ENCODE measurements around the gene LIMS1.
"Not testable (repeated sequence)": the region's sequence is repeated elsewhere in the genome, so short reads cannot be mapped to it uniquely, and the experiment has no call there.

LIMS1 gene

GRCh38 chr2:108637304-108637669 lies 103.0 kb downstream of the LIMS1 start:
- DNase-seq = no peak

- DNase-seq = no peak
Observed at GRCh38 chr2:108640731-108641130, 106.5 kb downstream of the LIMS1 start.

- no peak for DNase-seq
Observed at GRCh38 chr2:108641756-108642155, 107.5 kb downstream of the LIMS1 start.

DNA sequence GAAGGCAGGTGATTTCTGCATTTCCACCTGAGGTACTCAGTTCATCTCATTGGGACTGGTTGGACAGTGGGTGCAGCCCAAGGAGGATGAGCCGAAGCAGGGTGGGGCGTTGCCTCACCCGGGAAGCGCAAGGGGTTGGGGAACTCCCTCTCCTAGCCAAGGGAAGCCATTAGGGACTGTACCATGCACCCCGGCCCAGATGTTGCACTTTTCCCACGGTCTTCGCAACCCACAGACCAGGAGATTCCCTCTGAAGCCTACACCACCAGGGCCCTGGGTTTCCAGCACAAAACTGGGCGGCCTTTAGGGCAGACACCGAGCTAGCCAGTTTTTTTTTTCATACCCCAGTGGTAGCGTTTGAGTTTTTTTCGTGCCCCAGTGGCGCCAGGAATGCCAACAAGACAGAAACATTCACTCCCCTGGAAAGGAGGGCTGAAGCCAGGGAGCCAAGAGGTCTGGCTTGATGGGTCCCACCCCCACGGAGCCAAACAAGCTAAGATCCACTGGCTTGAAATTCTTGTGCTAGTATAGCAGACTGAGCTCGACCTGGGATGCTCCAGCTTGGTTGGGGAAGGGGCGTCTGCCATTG lies 109.1 kb downstream of the LIMS1 start:
- DNase-seq = no peak

GRCh38 chr2:108643862-108644261 lies 109.6 kb downstream of the LIMS1 start:
- DNase-seq = not testable (repeated sequence)

- DNase-seq = not testable (repeated sequence)
Observed at GRCh38 chr2:108644446-108644845, 110.2 kb downstream of the LIMS1 start.

DNA sequence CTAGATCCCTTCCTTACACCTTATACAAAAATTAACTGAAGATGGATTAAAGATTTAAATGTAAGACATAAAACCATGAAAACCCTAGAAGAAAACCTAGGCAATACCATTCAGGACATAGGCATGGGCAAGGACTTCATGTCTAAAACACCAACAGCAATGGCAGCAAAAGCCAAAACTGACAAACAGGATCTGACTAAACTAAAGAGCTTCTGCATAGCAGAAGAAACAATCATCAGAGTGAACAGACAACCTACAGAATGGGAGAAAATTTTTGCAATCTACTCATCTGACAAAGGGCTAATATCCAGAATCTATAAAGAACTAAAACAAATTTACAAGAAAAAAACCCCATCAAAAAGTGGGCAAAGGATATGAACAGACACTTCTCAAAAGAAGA lies 114.5 kb downstream of the LIMS1 start:
- not testable (repeated sequence) for DNase-seq

- not testable (repeated sequence) for DNase-seq
Observed at GRCh38 chr2:108650465-108650864, 116.2 kb downstream of the LIMS1 start.

DNA sequence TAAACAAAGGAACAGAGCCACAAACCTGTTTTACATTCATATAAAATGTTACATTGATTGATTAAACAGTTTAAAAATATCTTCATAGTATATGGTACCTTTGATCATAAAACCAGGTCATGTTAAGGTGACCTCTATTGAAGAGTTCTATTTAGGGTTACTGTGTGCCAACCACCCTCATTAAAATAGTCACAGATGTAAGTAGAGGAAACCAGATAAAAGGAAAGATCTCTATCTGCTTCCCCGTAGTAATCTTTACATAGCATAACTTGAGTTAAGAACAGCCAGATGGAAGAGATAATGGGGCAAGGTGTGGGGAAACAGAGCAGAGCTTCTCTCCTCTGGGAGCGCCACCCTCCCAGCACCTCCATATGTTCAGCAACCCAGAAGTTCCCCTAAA lies 117.2 kb downstream of the LIMS1 start:
- DNase-seq = not testable (repeated sequence)

- peak; percentile 23 for DNase-seq
Observed at GRCh38 chr2:108652187-108652931, 118.1 kb downstream of the LIMS1 start.

DNA sequence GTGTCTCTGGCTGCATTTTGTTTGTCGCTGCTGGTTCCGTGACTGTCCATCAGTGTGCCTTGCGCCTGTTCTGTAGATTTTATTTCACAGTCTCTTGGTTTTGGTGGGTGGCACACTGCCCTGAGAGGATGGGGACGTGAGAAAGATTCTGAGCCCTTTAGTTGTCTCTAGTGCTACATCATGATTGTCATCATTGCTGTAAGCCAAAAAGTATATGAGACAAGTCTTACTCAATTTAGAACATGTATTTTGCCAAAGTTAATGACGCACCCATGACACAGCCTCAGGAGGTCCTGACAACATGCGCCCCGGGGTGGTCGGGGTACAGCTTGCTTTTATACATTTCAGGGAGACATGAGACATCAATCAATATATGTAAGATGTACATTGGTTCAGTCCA lies 119.2 kb downstream of the LIMS1 start:
- DNase-seq = not testable (repeated sequence)

DNA sequence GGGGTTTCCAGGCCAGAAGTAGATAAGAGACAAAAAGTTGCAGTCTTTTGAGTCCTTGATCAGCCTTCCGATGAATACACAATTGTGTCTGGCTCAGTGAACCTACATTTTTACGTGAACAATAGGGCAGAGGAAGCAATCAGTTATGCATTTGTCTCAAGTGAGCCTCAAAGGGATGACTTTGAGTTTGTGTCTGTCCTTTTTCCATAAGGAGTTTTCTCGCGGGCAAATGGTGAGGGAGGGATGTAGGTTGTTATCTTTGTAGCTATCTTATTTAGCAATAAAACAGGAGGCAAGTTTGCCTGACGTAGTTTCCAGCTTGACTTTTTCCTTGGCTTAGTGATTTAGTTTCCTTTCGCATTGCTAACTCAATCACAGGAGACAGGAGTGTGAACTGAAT lies 119.6 kb downstream of the LIMS1 start:
- not testable (repeated sequence) for DNase-seq

- DNase-seq = not testable (repeated sequence)
Observed at GRCh38 chr2:108654521-108655125, 120.4 kb downstream of the LIMS1 start.

DNA sequence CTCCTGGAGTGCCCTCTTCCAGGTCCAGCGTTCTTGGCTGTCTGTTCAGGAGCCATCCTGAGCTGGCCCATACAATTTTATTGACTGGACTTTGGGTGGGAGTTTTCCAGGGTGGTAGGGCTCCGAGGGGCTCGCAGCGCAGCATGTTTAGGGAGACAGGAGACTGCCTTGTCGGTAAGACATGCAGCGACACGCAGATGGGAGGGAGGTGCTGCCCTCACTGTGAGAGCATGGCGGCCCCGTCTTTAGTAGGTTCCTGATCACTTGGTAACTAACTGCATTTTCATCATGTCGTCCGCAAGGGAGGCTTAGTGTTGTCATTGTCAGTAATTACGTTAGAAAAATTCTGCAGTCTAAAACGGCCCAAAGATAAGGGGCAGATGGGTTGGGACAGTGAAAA lies 121.0 kb downstream of the LIMS1 start:
- not testable (repeated sequence) for DNase-seq

- not testable (repeated sequence) for DNase-seq
Observed at GRCh38 chr2:108656282-108656681, 122.0 kb downstream of the LIMS1 start.

DNA sequence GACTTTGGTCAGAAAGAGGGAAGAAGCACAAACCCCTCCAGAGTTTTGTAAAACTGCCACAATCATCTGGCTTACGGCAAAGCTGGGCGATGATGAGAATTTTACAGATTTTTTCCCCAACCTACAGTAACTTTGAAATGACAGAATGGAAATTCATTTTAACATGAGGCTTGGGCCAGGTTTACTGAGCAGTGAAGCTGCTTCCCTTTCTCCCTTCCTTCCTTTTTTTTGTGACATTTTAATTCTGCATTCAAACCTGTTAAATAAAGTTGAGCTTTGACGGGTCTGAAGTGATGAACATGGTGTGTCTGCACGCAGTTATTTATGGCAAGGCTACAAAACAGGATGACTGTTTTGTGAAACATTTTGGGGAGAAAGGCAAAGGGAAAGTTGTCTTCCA lies 123.2 kb downstream of the LIMS1 start:
- not testable (repeated sequence) for DNase-seq

DNA sequence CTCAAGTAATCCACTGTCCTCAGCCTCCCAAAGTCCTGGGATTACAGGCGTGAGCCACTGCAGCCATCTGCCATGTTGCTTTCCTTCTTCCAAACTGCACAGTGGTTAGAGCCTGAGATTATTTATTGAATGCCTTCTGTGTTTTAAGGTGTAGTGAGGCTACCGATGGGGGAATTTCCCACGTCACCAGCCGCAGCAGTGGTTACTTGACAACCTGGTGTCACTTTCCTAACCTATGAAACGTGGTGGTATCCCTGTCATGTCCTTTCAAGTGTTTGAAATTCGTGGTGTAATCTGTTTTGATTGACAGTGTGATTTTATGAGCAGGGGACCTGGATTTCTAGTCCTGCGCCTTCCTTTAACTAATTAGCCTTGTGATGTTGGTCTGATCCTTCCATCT lies 124.3 kb downstream of the LIMS1 start:
- not testable (repeated sequence) for DNase-seq

- not testable (repeated sequence) for DNase-seq
Observed at GRCh38 chr2:108661493-108661892, 127.2 kb downstream of the LIMS1 start.

DNA sequence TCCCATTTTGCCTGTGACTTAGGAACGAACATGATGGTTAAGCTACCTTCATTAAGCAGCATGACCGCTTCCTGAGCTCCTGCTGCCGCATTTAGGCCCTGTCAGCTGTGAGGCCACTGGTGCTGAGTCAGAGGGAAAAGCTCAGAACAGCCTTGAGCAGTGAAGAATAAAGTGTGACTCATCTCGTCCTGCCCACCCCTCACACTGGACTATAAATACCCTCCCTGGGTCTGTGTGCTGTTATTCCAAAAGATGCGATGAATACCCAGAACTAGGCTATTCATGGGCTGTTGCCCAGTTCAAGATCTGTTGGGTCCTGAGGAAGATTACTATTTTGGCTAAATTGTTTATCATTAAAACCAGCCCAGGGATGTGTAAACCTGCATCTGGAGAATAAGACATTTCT lies 127.9 kb downstream of the LIMS1 start:
- DNase-seq = not testable (repeated sequence)

DNA sequence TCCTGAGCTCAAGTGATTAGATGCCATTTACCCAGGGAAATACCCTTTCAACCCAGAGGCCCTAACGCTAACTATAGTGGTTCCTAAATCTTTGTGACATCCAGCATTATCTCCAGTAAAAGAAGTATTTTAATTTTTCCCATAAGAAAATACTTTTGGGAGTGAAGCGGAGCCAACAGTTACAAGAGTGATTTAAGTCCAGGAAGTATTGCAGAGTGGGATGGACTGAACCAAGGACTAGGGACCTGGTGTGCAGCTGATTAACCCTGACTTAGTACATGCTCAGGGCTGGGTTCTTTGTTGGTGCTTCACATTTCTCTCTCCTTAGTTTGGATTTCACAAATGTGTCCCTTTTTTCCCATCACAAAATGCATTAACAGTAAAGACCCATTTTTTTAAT lies 129.1 kb downstream of the LIMS1 start:
- DNase-seq = not testable (repeated sequence)

DNA sequence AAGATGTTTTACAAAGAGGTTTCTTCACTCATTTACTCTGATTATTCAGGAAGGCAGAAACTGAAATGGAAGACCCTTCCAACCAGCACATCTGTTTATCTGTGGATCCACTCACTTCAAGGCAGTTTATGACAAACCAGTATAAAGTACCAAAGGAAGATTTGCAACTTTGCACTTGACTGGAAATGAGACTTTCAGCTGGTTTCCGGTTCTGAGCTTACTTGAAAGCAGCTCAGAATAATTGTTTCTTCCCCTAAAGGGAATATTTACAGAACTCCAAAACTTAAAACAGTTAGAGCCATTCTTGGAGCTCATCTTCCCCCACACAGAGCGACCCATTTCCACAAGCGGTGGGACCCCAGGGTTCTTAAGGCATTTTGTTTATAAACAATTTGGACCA lies 129.8 kb downstream of the LIMS1 start:
- DNase-seq = not testable (repeated sequence)

GRCh38 chr2:108664979-108665378 lies 130.7 kb downstream of the LIMS1 start:
- DNase-seq = not testable (repeated sequence)

- DNase-seq = not testable (repeated sequence)
Observed at GRCh38 chr2:108665975-108666374, 131.7 kb downstream of the LIMS1 start.

DNA sequence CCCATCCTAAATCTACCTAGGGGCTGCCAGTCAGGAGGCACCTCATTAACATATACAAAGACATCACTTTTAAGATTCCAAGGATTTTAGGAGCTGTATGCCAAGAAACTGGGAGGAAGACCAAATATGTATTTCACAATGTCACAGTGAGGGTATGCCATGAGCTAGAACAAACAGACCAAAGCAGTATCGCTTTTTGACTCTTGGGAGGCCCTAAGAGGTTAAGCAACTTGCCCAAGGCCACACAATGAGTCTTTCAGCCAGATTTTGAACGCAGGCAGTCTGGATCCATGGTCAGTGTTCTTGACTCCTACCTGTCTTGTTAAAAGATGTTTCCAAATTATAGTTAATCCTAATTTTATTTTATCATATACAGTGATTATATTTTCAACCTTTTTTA lies 132.9 kb downstream of the LIMS1 start:
- DNase-seq = not testable (repeated sequence)
